Limb (tissue), 2 donors: ENCODE measurements around the gene CERS4.
A peak's percentile ranks its signal among the peaks of the same experiment; 100 is the strongest.
"Not testable (repeated sequence)": the region's sequence is repeated elsewhere in the genome, so short reads cannot be mapped to it uniquely, and the experiment has no call there.

Experiments used
- DNase-seq, 2 donors: peaks; one replicate each; pipeline ENCODE4 v3.0.0-alpha.2; 2016; ENCODE audit errors: extremely low spot score in 2 of 2

The CERS4 gene, protein sequence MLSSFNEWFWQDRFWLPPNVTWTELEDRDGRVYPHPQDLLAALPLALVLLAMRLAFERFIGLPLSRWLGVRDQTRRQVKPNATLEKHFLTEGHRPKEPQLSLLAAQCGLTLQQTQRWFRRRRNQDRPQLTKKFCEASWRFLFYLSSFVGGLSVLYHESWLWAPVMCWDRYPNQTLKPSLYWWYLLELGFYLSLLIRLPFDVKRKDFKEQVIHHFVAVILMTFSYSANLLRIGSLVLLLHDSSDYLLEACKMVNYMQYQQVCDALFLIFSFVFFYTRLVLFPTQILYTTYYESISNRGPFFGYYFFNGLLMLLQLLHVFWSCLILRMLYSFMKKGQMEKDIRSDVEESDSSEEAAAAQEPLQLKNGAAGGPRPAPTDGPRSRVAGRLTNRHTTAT

DNA sequence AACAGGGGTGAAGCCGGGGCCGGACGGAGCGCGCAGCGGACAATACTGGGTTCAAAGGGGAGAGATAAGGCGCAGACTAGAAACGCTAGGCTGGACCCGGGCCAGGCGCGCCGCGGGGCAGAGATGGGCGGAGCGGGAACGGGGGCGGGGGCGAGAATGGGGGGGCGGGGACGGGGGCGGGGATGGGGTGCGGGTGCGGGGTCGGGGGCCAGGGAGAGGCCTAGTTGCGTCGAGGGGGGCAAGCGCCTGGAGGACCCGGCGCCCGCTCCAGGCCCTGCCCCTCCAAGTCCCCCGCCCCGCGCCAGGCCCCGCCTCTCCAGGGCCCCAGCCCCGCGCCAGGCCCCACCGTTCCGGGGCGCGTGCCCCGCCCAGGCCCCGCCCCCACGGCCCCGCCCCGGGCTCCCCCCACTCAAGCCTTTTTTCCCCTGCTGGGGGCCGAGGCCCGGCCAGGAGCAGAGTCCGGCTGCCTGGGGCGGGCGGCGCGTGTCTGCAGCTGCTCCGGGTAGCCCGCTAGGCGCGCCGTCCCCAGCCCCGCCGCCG is at the start of gene CERS4:
Gene CERS4 (plus strand): TSS at position 449 of the 540 bp plus-strand sequence. CDS start 41,707 bp downstream, outside the sequence.
- DNase-seq, result peak; percentile 66 to 90

- DNase-seq, result no peak
Measured at GRCh38 chr19:8161135-8161646, 48.0 kb upstream of the CERS4 start.

DNA sequence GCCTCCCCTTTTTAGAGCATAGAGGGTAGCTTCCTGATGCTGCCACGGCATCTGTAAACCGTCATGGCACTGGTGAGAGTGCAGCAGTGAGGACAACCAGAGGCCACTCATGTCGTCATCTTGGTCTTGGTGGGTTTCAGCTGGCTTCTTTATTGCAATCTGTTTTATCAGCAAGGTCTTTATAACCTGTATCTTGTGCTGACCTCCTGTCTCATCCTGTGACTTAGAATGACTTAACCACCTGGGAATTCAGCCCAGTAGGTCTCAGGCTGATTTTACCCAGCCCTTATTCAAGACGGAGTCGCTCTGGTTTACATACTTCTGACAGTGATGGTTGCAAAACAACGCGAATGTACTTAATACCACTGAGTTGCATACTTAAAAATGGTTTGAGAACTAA is 45.4 kb upstream of the CERS4 start:
- no peak for DNase-seq

- no peak for DNase-seq
Measured at GRCh38 chr19:8167985-8168384, 41.2 kb upstream of the CERS4 start.

DNA sequence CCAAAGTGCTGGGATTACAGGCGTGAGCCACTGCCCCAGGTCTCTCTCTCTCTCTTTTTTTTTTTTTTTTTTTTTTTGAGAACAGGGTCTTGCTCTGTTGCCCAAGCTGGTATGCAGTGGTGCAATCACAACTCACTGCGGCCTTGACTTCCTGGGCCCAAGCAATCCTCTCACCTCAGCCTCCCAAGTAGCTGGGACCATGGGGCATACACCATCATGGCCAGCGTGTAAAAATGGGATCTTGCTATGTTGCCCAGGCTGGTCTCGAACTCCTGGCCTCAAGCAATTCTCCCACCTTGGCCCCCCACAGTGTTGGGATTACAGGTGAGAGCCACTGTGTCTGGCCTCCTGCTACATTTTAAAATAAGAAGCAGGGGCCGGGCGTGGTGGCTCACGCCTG is 40.6 kb upstream of the CERS4 start:
- DNase-seq, result no peak

- DNase-seq, result no peak
Measured at GRCh38 chr19:8174706-8175105, 34.5 kb upstream of the CERS4 start.

- no peak for DNase-seq
Measured at GRCh38 chr19:8180018-8180417, 29.2 kb upstream of the CERS4 start.

DNA sequence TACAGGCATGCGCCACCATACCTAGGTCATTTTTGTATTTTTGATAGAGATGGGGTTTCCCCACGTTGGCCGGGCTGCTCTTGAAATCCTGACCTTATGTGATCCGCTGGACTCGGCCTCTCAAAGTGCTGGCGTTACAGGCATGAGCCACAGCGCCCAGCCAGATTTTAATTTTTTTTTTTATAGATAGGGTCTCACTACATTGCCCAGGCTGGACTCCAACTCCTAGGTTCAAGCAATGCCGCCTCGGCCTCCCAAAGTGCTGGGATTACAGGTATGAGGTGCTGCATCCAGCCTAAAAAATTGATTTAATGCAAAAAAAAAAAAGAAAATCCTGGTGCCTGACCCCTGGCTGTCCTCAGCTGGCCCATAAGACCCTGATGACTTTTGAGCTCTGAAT is 24.9 kb upstream of the CERS4 start:
- DNase-seq, result no peak

DNA sequence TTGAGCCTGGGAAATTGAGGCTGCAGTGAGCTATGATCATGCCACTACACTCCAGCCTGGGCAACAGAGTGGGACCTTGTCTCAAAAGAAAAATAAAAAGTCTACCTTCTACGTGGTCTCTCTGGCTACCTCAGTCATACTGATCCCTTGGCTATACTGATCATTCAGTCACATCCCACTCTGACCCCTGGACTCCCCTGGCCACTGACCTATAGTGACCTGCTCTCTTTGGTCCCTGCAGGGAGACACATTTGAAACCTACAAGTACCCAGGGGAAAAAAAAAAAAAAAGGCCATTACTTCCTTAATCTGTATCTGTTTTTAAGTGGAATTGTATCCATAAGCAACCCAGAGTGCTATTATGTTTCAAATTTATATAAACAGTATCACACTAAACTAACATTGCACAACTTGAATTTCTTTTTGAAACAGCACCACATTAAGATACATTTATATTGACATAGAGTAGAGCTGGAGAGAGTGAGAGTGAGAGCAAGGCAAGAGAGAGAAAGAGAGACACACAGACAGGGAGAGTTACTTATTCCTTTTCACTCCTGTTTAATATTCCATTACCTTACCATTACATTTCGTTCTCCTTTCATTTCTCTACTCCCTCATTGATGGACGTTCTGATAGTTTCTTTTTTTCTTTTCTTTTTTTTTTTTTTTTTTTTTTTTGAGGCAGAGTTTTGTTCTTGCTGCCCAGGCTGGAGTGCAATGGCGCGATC is 23.7 kb upstream of the CERS4 start:
- DNase-seq, result no peak

GRCh38 chr19:8192221-8192820 is 16.8 kb upstream of the CERS4 start:
- no peak for DNase-seq

DNA sequence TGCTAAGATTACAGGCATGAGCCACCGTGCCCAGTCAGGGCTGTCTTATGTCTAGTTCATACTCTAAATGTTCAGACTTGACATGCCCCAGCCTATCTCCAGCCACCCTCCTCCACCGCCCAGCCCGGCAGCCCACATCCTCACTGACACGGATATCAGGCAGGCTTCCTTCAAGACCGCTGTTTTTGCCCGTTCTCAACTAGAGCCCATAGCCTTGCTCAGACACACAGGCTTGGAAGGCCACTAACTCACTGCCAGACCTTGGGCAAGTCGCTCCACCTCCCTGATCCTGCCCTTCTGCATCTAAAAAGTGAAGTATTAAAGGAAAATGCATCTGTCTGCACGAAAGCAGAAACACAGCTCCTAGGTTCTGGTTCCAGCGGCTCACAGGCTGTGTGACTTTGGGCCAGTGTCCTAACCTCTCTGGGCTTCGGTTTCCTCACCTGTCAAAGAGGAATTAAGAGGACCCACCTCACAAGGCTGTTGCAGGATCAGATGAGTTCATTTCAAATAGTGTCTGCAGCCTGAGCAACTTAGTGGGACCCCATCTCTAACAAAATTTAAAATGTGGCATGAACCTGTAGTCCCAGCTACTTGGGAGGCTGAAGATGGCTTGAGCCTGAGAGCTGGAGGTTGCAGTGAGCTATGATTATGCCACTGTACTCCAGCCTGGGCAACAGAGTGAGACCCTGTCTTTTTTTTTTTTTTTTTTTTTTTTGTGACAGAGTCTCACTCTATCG is 14.5 kb upstream of the CERS4 start:
- DNase-seq, result no peak

GRCh38 chr19:8196271-8196927 is 12.8 kb upstream of the CERS4 start:
- DNase-seq, result no peak

DNA sequence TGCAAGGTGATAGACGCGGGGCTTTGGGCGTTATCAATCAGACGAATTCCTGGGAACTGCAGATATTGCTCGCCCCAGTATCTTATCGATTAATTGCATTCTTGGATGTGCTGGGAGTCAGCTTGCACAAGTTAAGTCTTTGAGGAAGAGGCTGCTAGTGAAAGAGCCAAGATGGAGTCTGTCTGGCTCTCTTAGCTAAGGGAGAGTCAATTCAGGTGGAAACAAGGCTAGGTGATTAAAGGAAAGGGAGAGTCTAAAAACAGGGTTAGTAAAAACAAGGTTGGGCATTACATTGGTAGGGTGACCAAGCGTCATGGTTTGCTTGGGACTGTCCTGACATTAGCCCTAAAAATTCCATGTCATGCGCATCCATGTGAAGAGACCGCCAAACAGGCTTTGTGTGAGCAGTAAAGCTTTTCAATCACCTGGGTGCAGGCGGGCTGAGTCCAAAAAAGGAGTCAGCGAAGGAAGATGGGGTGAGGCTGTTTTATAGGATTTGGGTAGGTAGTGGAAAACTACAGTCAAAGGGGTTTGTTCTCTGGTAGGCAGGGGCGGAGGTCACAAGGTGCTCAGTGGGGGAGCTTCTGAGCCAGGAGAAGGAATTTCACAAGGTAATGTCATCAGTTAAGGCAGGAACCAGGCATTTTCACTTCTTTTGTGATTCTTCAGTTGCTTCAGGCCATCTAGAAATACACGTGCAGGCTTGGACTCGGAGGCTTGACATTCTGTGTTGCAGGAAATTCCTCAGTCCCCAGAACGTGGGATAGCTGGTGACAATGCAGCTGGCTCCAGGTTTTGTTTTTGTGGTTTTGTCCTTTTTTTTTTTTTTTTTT is 5.7 kb upstream of the CERS4 start:
- DNase-seq, result not testable (repeated sequence)

GRCh38 chr19:8204961-8205360 is 4.2 kb upstream of the CERS4 start:
- no peak for DNase-seq

DNA sequence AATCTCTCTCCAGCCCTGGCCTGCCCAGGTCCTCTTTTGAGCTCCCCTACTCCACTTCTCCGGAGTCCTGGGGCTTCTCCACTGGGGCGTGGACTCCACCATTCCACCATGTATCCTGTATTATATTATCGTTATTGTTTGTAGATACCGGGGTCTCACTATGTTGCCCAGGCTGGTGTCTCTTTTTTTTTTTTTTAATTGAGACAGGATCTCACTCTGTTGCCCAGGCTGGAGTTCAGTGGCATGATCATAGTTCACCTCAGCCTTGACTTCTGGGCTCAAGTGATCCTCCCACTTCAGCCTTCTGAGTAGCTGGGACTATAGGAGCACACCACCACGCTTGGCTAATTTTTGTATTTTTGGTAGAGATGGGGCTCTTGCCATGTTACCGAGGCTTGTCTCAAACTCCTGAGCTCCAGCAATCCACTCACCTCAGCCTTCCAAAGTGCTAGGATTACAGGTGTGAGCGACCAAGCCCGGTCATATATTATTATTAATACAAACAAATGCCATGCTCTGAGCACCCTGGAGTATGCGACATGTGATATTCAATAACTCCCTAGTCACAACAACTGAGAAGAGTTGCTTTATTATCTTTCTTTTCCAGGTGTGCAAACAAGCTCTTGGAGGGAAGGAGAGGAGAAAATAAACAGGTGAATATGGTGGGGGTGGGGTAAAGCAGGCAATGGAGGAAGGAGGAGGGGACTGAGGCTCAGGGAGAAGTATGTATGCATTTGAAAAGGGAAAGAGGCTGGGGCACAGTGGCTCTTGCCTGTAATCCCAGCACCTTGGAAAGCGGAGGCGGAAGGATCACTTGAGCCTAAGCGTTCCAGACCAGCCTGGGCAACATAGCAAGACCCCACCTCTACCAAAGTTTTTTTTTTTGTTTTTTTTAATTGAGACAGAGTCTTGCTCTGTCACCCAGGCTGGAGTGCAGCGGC is 2.8 kb upstream of the CERS4 start:
- no peak for DNase-seq

- DNase-seq, result not testable (repeated sequence)
Measured at GRCh38 chr19:8207326-8207725, 1.8 kb upstream of the CERS4 start.

- DNase-seq, result peak in 1 of 2 donors; percentile 59
Measured at GRCh38 chr19:8208119-8208921, 850 bp upstream of the CERS4 start.
